Stimulated activated naive CD8-positive, alpha-beta T cell treated with anti-CD3 and anti-CD28 coated beads, Interleukin-15, amount 100 ng/mL, for 72 hours (primary cell): ENCODE data around the gene PTRH1.

Experiments
- ATAC-seq: fragments of 150-1000 bp; cut with Tn5 transposase; 2 replicates; pipeline ENCODE4 v1.10.0; 2021; ENCODE audit warnings: mild to moderate bottlenecking, moderate library complexity
- DNase-seq, 2 donors: peaks; one replicate each; pipeline ENCODE4 v3.0.0; 2021 to 2022
- H3K27ac Mint-ChIP-seq, 2 donors: one replicate each; pipeline ENCODE4 v1.8.0; 2022; ENCODE audit warnings: mild to moderate bottlenecking in 2 of 2, mixed read lengths in 2 of 2, moderate library complexity in 2 of 2
- H3K27me3 Mint-ChIP-seq: one replicate; pipeline ENCODE4 v1.8.0; 2022; ENCODE audit warnings: mixed read lengths
- H3K4me1 Mint-ChIP-seq: one replicate; pipeline ENCODE4 v1.8.0; 2022; ENCODE audit warnings: mild to moderate bottlenecking, mixed read lengths
- H3K4me3 Mint-ChIP-seq, 2 donors: one replicate each; pipeline ENCODE4 v1.8.0; 2022; ENCODE audit warnings: mild to moderate bottlenecking in 2 of 2, mixed read lengths in 2 of 2, moderate library complexity in 1 of 2
- H3K9me3 Mint-ChIP-seq, 2 donors: one replicate each; pipeline ENCODE4 v1.8.0; 2022; ENCODE audit warnings: mixed read lengths in 2 of 2

Gene PTRH1

GRCh38 chr9:127714020-127714750 lies 1.3 kb downstream of the PTRH1 start:
- peak overlapping the region; percentile 73 to 98 for H3K4me3 Mint-ChIP-seq
- no peak for ATAC-seq
- peaks cover 56% of the 10 kb centered on the region for H3K4me1 Mint-ChIP-seq
- no peak for DNase-seq
- H3K27me3 Mint-ChIP-seq = no peaks in the 10 kb centered on the region
- H3K27ac Mint-ChIP-seq = no peak overlapping the region
- peaks cover 0 to under 1% of the 10 kb centered on the region in 2 donors for H3K9me3 Mint-ChIP-seq

GRCh38 chr9:127712867-127713266 lies 2.6 kb downstream of the PTRH1 start:
- ATAC-seq (no peak), DNase-seq (no peak)
- Mint-ChIP-seq H3K4me3 (no peak overlapping the region), H3K4me1 (peaks cover 57% of the 10 kb centered on the region), H3K27me3 (no peaks in the 10 kb centered on the region), H3K27ac (no peak overlapping the region), H3K9me3 (peaks cover 3 to 10% of the 10 kb centered on the region in 2 donors)

- H3K27ac Mint-ChIP-seq = no peak overlapping the region
- ATAC-seq = no peak
- DNase-seq = no peak
- H3K4me1 Mint-ChIP-seq = peaks cover 62% of the 10 kb centered on the region
- peaks cover 3 to 10% of the 10 kb centered on the region in 2 donors for H3K9me3 Mint-ChIP-seq
- no peaks in the 10 kb centered on the region for H3K27me3 Mint-ChIP-seq
- no peak overlapping the region for H3K4me3 Mint-ChIP-seq
Measured at GRCh38 chr9:127712371-127712770, 3.1 kb downstream of the PTRH1 start.

- no peak for ATAC-seq
- Mint-ChIP-seq H3K9me3 (peaks cover 3 to 10% of the 10 kb centered on the region in 2 donors), H3K4me1 (peaks cover 67% of the 10 kb centered on the region), H3K27ac (peak overlapping the region in 1 of 2 donors; percentile 27), H3K4me3 (no peak overlapping the region), H3K27me3 (no peaks in the 10 kb centered on the region)
- no peak for DNase-seq
Measured at GRCh38 chr9:127711831-127712274, 3.6 kb downstream of the PTRH1 start.

GRCh38 chr9:127711226-127711701 lies 4.2 kb downstream of the PTRH1 start:
- peaks cover 3 to 10% of the 10 kb centered on the region in 2 donors for H3K9me3 Mint-ChIP-seq
- H3K27me3 Mint-ChIP-seq = no peaks in the 10 kb centered on the region
- no peak for ATAC-seq
- no peak for DNase-seq
- H3K27ac Mint-ChIP-seq = peak overlapping the region in 1 of 2 donors; percentile 60
- H3K4me1 Mint-ChIP-seq = peaks cover 67% of the 10 kb centered on the region
- H3K4me3 Mint-ChIP-seq = peak overlapping the region in 1 of 2 donors; percentile 6

- Mint-ChIP-seq H3K27ac (no peak overlapping the region), H3K9me3 (peaks cover 3 to 10% of the 10 kb centered on the region in 2 donors), H3K4me1 (peaks cover 57% of the 10 kb centered on the region), H3K27me3 (no peaks in the 10 kb centered on the region), H3K4me3 (no peak overlapping the region)
- DNase-seq (no peak), ATAC-seq (no peak)
Measured at GRCh38 chr9:127710204-127710783, 5.2 kb downstream of the PTRH1 start.

GRCh38 chr9:127708952-127709587 lies 6.4 kb downstream of the PTRH1 start:
- DNase-seq (no peak), ATAC-seq (no peak)
- Mint-ChIP-seq H3K27me3 (no peaks in the 10 kb centered on the region), H3K9me3 (peaks cover 3 to 10% of the 10 kb centered on the region in 2 donors), H3K4me3 (no peak overlapping the region), H3K4me1 (peaks cover 48% of the 10 kb centered on the region), H3K27ac (no peak overlapping the region)

- Mint-ChIP-seq H3K4me1 (peaks cover 47% of the 10 kb centered on the region), H3K4me3 (no peak overlapping the region), H3K27me3 (no peaks in the 10 kb centered on the region), H3K27ac (no peak overlapping the region), H3K9me3 (peaks cover 3 to 10% of the 10 kb centered on the region in 2 donors)
- ATAC-seq = peak; percentile 77
- DNase-seq = peak; percentile 24 to 42
Measured at GRCh38 chr9:127707766-127708165, 7.7 kb downstream of the PTRH1 start.

GRCh38 chr9:127706836-127707241 lies 8.6 kb downstream of the PTRH1 start, which contains the start of gene CFAP157:
Gene CFAP157 (plus strand): TSS chr9:127706988. CDS start chr9:127707032, 44 bp downstream.
- no peak for DNase-seq
- peaks cover 39% of the 10 kb centered on the region for H3K4me1 Mint-ChIP-seq
- H3K4me3 Mint-ChIP-seq = no peak within 1 kb of the TSS
- no peak for ATAC-seq
- H3K27ac Mint-ChIP-seq = peak within 1 kb of the TSS in 1 of 2 donors; percentile 25
- H3K27me3 Mint-ChIP-seq = no peaks in the 10 kb centered on the region
- H3K9me3 Mint-ChIP-seq = peaks cover 3 to 10% of the 10 kb centered on the region in 2 donors

GRCh38 chr9:127705577-127706379 lies 9.7 kb downstream of the PTRH1 start:
- no peak overlapping the region for H3K27ac Mint-ChIP-seq
- no peaks in the 10 kb centered on the region for H3K27me3 Mint-ChIP-seq
- peaks cover 28% of the 10 kb centered on the region for H3K4me1 Mint-ChIP-seq
- no peak overlapping the region for H3K4me3 Mint-ChIP-seq
- ATAC-seq = no peak
- H3K9me3 Mint-ChIP-seq = peaks cover 3 to 10% of the 10 kb centered on the region in 2 donors
- DNase-seq = no peak

GRCh38 chr9:127703289-127703946 lies 12.0 kb downstream of the PTRH1 start:
- H3K27ac Mint-ChIP-seq = peak overlapping the region in 1 of 2 donors; percentile 65
- no peaks in the 10 kb centered on the region for H3K27me3 Mint-ChIP-seq
- ATAC-seq = no peak
- no peak overlapping the region for H3K4me3 Mint-ChIP-seq
- H3K4me1 Mint-ChIP-seq = peaks cover 40% of the 10 kb centered on the region
- H3K9me3 Mint-ChIP-seq = peaks cover under 1 to 2% of the 10 kb centered on the region in 2 donors
- DNase-seq = no peak

GRCh38 chr9:127700594-127701255 lies 14.7 kb downstream of the PTRH1 start:
- no peaks in the 10 kb centered on the region for H3K9me3 Mint-ChIP-seq
- ATAC-seq (no peak), DNase-seq (no peak)
- no peak overlapping the region for H3K4me3 Mint-ChIP-seq
- H3K27me3 Mint-ChIP-seq = no peaks in the 10 kb centered on the region
- H3K27ac Mint-ChIP-seq = no peak overlapping the region
- H3K4me1 Mint-ChIP-seq = peaks cover 25% of the 10 kb centered on the region

GRCh38 chr9:127700140-127700539 lies 15.3 kb downstream of the PTRH1 start:
- H3K27me3 Mint-ChIP-seq = no peaks in the 10 kb centered on the region
- peak overlapping the region; percentile 41 to 50 for H3K4me3 Mint-ChIP-seq
- ATAC-seq (no peak), DNase-seq (no peak)
- no peak overlapping the region for H3K27ac Mint-ChIP-seq
- peaks cover 25% of the 10 kb centered on the region for H3K4me1 Mint-ChIP-seq
- H3K9me3 Mint-ChIP-seq = no peaks in the 10 kb centered on the region

GRCh38 chr9:127698985-127699670 lies 16.3 kb downstream of the PTRH1 start:
- H3K27ac Mint-ChIP-seq = peak overlapping the region; percentile 75 to 79
- peak overlapping the region; percentile 84 to 86 for H3K4me3 Mint-ChIP-seq
- H3K27me3 Mint-ChIP-seq = no peaks in the 10 kb centered on the region
- no peaks in the 10 kb centered on the region for H3K9me3 Mint-ChIP-seq
- ATAC-seq (peak; percentile 99), DNase-seq (peak; percentile 86 to 93)
- peaks cover 25% of the 10 kb centered on the region for H3K4me1 Mint-ChIP-seq
